Muscle layer of duodenum (tissue), 2 donors: ENCODE results near the gene TSPYL1.

Experiments used
- H3K27ac ChIP-seq: one replicate; pipeline ENCODE4 v1.7.0; 2013; ENCODE audit warnings: mild to moderate bottlenecking, low read length
- H3K27me3 ChIP-seq: one replicate; pipeline ENCODE4 v1.7.0; 2013; ENCODE audit warnings: low read depth, mild to moderate bottlenecking, control low read depth, low read length
- H3K36me3 ChIP-seq, 2 donors: one replicate each; pipeline ENCODE4 v1.7.0; 2013; ENCODE audit warnings: low read length in 2 of 2, control low read depth in 1 of 2, mild to moderate bottlenecking in 1 of 2; ENCODE audit not compliant: insufficient read depth in 2 of 2, control insufficient read depth in 1 of 2
- H3K4me1 ChIP-seq, 2 donors: one replicate each; pipeline ENCODE4 v1.7.0; 2013; ENCODE audit warnings: low read length in 2 of 2, mild to moderate bottlenecking in 2 of 2, control low read depth in 1 of 2, moderate library complexity in 1 of 2; ENCODE audit not compliant: insufficient read depth in 2 of 2, control insufficient read depth in 1 of 2
- H3K4me3 ChIP-seq, 2 donors: one replicate each; pipeline ENCODE4 v1.7.0; 2013; ENCODE audit warnings: low read length in 2 of 2, low read depth in 1 of 2, mild to moderate bottlenecking in 1 of 2
- H3K9me3 ChIP-seq, 2 donors: one replicate each; pipeline ENCODE4 v1.7.0; 2013; ENCODE audit warnings: low read length in 2 of 2, control low read depth in 1 of 2, mild to moderate bottlenecking in 1 of 2; ENCODE audit not compliant: control insufficient read depth in 1 of 2
- donor health status: healthy.

The TSPYL1 gene

DNA sequence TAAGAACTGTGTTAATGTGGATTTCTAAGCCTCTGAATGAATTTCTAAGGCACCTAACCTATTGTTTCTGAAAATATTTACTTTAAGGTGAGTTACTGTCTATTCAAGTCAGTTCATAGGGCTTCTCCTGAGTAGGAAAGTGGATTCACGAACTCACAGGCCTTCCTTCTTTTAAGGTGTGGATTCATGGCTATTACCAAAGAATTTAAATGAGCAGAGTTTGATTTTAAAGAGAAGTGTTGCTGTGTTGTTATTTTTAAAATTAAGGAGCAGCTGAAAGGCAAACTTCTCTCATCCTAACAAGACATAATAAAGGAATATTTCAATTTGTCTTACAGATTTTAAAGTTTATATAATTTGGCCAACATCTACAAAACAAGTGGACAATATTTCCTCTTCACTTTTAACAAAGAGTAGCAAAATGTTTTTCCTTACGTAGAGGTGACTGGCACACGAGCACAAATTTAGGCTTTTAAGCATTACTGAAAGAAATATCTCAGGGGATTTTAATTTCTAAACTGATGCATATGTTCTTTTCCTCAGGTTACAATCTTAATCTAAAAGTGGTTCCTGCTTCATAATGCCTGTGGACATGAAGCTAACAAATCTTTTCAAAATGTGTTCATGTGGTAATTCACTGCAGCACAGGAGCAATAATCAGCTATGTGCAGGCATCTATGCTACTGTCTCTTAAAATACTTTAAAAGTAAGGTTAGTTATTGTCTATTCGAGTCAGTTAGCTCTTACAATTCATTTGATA, 25.3 kb downstream of the TSPYL1 start:
- Histone ChIP-seq H3K9me3 (no peaks in the 10 kb centered on the region), H3K4me3 (peak overlapping the region; percentile 85 to 95), H3K36me3 (peaks cover 0 to 4% of the 10 kb centered on the region in 2 donors), H3K27ac (peak overlapping the region; percentile 94), H3K4me1 (peaks cover 26 to 48% of the 10 kb centered on the region in 2 donors), H3K27me3 (no peaks in the 10 kb centered on the region)

DNA sequence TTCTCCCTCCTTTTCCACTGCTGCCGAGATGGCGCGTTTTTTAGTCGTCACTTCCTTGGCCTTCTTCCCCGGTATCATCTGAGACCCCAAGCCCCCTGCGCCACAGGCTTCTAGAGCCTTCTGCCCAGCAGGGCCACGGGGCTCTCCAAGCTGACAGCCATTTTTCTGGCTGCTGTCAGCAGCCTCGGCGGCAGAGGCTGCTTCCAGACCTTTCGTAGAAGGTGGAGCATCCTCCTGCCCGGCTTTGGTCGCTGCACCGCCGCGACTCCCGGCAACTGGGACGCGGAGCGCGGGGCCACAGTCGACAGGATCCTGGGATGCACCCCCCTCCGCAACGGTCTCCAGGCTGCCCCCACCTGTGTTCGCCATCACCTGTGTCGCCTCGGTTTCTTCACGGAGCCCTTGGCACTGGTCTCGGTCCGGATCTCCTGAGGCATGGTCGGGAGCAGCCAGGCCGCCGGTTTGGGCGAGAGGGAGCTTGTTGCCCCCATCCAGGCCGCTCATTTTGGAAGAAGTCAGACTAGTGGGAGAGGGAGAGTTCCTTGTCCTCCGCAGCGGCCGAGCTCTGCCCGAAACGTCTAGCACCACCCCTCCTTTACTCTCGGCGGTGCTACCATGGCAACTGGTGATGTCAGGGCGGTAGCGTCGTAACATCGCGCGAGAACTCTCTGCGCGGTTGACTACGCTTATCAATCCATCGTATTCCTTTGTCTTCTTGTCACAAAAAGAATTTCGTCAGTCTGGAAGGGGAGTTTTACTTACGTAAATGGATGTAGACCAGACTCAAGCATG, 26.0 kb downstream of the TSPYL1 start, which contains the start of gene TSPYL4:
TSS of gene TSPYL4 (minus strand) at position 571 of the 792 bp plus-strand sequence. CDS start at position 504, 67 bp downstream.
- H3K4me1 ChIP-seq: peaks cover 26 to 48% of the 10 kb centered on the region in 2 donors
- H3K27ac ChIP-seq: peak within 1 kb of the TSS; percentile 94
- H3K36me3 ChIP-seq: peaks cover 0 to 4% of the 10 kb centered on the region in 2 donors
- peak within 1 kb of the TSS; percentile 85 to 95 for H3K4me3 ChIP-seq
- no peaks in the 10 kb centered on the region for H3K9me3 ChIP-seq
- H3K27me3 ChIP-seq: no peaks in the 10 kb centered on the region

DNA sequence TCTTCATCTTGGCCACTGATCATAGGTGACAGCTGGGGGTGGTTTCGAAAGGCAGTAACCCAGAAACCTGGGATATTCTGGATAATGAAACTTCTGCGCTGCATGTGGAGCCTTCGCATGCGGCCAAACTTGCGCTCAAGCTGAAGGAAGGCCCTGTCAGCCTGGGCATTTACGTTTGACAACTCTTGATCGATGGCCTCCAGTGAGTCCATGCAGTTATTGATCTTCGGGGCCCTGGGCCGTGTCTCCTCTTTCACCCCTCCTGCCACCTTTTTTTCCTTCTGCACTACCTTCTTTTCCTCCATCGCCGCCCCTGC, 26.6 kb downstream of the TSPYL1 start:
- H3K4me3 ChIP-seq: peak overlapping the region; percentile 85 to 95
- peak overlapping the region; percentile 94 for H3K27ac ChIP-seq
- peaks cover 26 to 48% of the 10 kb centered on the region in 2 donors for H3K4me1 ChIP-seq

DNA sequence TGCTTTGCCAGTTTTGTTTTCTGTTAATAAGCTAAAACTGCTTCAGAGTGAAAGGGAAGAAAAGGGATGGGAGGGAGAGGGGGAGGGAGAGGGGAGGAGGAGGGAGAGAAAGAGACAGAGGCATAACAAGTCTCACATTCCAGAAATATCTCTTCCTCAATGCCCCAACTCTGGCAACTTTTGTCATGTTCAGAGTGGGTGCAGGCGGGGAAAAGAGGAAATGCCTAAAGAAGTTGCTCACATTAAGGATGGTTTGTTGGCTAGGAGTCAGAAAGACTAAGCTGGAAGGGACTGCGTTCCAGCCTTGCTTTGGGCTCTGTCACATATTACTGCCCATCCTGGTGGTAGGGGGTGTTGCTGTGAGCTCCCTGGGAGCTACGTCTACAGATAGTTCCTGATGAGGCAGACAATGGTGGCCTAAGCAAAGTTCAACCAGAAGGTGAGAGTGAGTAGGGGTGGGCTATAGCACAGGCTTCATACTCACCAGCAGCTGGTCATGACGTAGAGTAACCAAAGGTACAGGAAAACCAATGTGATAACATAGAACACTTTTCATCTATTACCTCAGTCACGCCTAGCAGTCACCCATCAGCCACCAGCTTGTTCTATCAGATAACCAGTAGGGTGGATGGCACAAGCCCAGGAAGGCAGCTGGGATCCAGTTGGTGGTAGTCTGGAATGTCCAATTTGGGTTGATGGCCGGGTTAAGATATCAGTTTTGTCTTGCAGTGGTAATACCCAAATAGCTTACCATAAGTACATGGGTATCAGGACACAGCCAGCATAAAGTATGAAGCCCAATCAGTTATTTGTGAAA, 28.0 kb downstream of the TSPYL1 start:
- H3K4me1 ChIP-seq: peaks cover 26 to 48% of the 10 kb centered on the region in 2 donors
- peaks cover 0 to 4% of the 10 kb centered on the region in 2 donors for H3K36me3 ChIP-seq
- H3K9me3 ChIP-seq: no peaks in the 10 kb centered on the region
- H3K27me3 ChIP-seq: no peaks in the 10 kb centered on the region
- H3K27ac ChIP-seq: no peak overlapping the region
- peak overlapping the region; percentile 34 to 85 for H3K4me3 ChIP-seq

More for the DNA sequence above, 26.6 kb downstream of the TSPYL1 start:
- H3K9me3 ChIP-seq: no peaks in the 10 kb centered on the region
- H3K27me3 ChIP-seq: no peaks in the 10 kb centered on the region
- H3K36me3 ChIP-seq: peaks cover 0 to 4% of the 10 kb centered on the region in 2 donors

DNA sequence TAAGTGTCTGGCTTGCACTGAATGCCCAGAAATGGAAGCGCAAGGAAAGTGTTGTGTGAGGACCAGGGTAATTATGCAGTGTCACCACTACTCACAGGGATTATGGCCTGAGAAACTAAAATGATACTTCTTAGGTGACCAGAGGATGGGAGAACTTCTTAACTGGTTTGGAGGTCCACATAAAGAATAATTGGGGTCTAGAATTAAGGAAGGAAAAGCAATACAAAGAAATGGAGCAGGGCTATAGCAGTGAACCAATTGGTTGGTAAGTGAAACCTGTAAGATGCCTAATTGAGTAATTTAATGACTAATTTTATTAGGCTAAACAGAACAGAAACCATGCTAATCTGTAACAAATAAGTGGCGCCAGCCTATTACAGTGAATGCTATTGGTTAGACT, 31.2 kb downstream of the TSPYL1 start:
- Histone ChIP-seq H3K9me3 (no peaks in the 10 kb centered on the region), H3K36me3 (peaks cover 0 to 2% of the 10 kb centered on the region in 2 donors), H3K27me3 (no peaks in the 10 kb centered on the region), H3K4me3 (no peak overlapping the region), H3K4me1 (peaks cover 26 to 34% of the 10 kb centered on the region in 2 donors), H3K27ac (no peak overlapping the region)

DNA sequence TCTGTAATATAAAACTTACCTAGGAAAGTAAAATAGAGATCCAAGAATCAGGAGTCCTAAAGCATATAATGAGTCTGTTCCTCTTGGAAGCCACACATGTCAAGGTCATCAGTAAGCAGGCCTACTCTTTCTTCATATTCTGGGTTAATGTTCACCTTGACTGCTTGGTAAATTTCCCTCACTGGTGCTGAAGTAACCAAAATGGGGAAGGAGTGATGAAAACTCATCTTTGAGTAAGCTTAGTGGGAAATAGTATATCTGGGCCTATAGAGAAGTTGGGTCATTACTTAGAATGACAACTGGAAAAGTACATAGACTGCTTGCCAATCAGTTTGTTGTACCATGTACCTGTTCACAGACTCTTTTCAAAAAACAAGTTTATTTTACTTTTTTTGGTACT, 32.4 kb downstream of the TSPYL1 start:
- H3K4me3 ChIP-seq: no peak overlapping the region
- H3K9me3 ChIP-seq: no peaks in the 10 kb centered on the region
- no peaks in the 10 kb centered on the region for H3K36me3 ChIP-seq
- no peak overlapping the region for H3K27ac ChIP-seq
- H3K27me3 ChIP-seq: no peaks in the 10 kb centered on the region
- H3K4me1 ChIP-seq: peaks cover 20 to 24% of the 10 kb centered on the region in 2 donors

DNA sequence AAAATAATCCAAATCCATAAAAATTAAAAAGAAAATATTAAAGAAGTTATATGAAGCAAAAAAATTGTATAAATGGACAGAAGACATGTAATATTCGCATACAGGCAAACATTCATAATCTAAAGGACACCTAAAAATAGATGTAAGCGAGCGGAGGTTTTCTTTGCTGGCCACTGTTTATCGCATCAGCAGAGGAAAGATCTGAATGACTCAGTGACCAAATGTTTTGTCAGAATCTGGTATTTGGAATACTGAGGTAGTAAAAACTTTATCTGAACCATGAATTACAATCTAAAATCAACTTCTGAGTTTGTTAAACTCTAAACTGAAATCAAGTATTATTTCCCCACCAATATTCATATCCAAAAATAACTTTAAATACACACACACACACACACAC, 33.6 kb downstream of the TSPYL1 start:
- no peak overlapping the region for H3K4me3 ChIP-seq
- no peaks in the 10 kb centered on the region for H3K36me3 ChIP-seq
- peaks cover 9 to 12% of the 10 kb centered on the region in 2 donors for H3K4me1 ChIP-seq
- H3K27me3 ChIP-seq: no peaks in the 10 kb centered on the region
- no peaks in the 10 kb centered on the region for H3K9me3 ChIP-seq
- H3K27ac ChIP-seq: no peak overlapping the region

DNA sequence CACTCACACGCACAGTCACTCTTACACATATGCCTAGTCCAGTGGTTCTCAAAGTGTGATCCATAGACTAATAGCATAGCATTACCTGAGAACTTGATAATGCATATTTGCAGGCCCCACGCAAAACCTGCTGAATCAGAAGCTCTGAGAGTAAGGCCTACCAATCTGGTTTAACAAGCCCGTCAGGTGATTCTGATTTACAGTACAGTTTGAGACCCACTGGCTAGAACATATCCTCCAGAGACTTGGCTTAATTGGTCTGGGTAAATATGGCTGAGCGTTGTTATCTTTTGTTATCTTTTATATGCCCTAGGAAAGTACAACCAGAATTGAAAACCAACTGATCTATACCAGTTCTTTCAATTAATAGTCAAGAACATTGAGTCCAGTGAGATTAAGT, 35.4 kb downstream of the TSPYL1 start:
- peaks cover 2 to 3% of the 10 kb centered on the region in 2 donors for H3K36me3 ChIP-seq
- no peaks in the 10 kb centered on the region for H3K4me1 ChIP-seq
- H3K27me3 ChIP-seq: no peaks in the 10 kb centered on the region
- H3K4me3 ChIP-seq: no peak overlapping the region
- no peak overlapping the region for H3K27ac ChIP-seq
- H3K9me3 ChIP-seq: no peaks in the 10 kb centered on the region

DNA sequence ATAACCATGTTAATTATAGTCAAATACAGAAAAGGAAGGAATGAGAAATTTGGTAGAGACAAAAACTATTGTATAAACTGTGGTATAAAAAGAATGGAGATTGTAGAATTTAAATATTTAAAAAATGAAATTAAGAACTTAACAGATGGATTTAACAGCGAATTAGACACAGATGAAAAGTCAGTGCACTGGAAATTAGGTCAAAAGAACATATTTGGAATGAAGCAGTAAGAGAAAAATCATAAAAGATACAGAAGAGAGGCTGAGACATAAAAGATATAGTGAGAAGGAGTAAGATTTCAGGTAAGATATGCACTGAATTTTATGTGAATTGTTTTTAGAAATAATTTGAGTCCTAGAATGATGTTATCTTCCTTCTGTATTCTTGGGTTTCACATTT, 39.9 kb downstream of the TSPYL1 start:
- no peaks in the 10 kb centered on the region for H3K27me3 ChIP-seq
- H3K36me3 ChIP-seq: peaks cover 7 to 20% of the 10 kb centered on the region in 2 donors
- H3K27ac ChIP-seq: no peak overlapping the region
- H3K4me3 ChIP-seq: no peak overlapping the region
- H3K4me1 ChIP-seq: peaks cover 0 to 4% of the 10 kb centered on the region in 2 donors
- H3K9me3 ChIP-seq: no peaks in the 10 kb centered on the region

DNA sequence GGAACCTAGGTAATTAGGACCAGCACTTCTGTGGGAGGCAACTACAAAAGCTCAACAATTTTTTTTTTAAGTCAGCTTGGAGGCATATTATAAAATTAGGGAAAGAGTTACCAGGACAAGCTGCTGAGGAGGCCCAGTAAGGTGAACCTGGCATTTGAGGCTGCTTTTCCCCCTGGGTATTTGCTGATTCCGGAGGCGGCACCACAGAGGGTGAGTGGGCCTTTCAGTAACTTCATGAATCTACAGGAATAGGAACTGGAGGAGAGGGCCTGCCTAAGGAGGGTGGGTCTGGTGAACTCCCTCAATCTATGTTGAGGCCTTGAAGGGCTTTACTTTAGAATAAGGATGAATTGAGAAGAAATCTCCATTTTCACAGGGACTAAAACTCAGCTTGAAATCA, 40.5 kb downstream of the TSPYL1 start:
- Histone ChIP-seq H3K27ac (no peak overlapping the region), H3K9me3 (no peaks in the 10 kb centered on the region), H3K36me3 (peaks cover 7 to 20% of the 10 kb centered on the region in 2 donors), H3K27me3 (no peaks in the 10 kb centered on the region), H3K4me3 (no peak overlapping the region), H3K4me1 (peaks cover 0 to 4% of the 10 kb centered on the region in 2 donors)

DNA sequence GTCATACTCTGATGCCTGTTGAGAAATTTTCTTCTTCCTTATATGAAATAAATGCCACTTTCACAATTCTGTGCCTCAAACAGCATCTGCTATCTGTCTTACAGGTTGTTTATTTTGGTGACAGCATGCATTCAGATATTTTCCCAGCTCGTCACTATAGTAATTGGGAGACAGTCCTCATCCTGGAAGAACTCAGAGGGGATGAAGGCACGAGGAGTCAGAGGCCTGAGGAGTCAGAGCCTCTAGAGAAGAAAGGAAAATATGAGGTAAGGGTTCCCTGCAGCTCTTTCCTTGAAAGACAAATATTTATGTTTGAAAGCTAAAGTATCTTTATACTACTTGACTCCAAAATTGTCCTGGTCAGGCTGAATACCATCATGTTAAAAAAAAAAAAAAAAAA, 41.6 kb downstream of the TSPYL1 start:
- no peaks in the 10 kb centered on the region for H3K27me3 ChIP-seq
- H3K36me3 ChIP-seq: peaks cover 7 to 20% of the 10 kb centered on the region in 2 donors
- no peak overlapping the region for H3K27ac ChIP-seq
- H3K4me3 ChIP-seq: no peak overlapping the region
- peaks cover 0 to 4% of the 10 kb centered on the region in 2 donors for H3K4me1 ChIP-seq
- H3K9me3 ChIP-seq: no peaks in the 10 kb centered on the region
